ENCODE measurements around the gene CXCR6. TPM values are rescaled to one million over a fixed set of nuclear protein-coding genes. Genes with fewer than 3 reads are reported as not detected.
A peak's percentile ranks its signal among the peaks of the same experiment; 100 is the strongest.
"Not testable (repeated sequence)": the region's sequence is repeated elsewhere in the genome, so short reads cannot be mapped to it uniquely, and the experiment has no call there.

The CXCR6 gene
- total RNA-seq, 1 donor from 2014 or later = not detected

- TF ChIP-seq CTCF (IDR thresholded peaks at IDR 0.05; ENCODE audit: unreplicated experiment) = no peak
- Mint-ChIP-seq H3K4me3 (ENCODE audit: low read depth) (no peak overlapping the region), H3K27ac (no peak overlapping the region), H3K4me1 (ENCODE audit: low read depth) (peaks cover 12% of the 10 kb centered on the region), H3K9me3 (ENCODE audit: low read depth) (no peaks in the 10 kb centered on the region), H3K27me3 (peaks cover 6% of the 10 kb centered on the region), H3K36me3 (ENCODE audit: insufficient read depth) (no peaks in the 10 kb centered on the region)
- no peak for DNase-seq (ENCODE audit: low spot score, unreplicated experiment)
Measured at GRCh38 chr3:45992821-45993221, 49.6 kb downstream of the CXCR6 start.

DNA sequence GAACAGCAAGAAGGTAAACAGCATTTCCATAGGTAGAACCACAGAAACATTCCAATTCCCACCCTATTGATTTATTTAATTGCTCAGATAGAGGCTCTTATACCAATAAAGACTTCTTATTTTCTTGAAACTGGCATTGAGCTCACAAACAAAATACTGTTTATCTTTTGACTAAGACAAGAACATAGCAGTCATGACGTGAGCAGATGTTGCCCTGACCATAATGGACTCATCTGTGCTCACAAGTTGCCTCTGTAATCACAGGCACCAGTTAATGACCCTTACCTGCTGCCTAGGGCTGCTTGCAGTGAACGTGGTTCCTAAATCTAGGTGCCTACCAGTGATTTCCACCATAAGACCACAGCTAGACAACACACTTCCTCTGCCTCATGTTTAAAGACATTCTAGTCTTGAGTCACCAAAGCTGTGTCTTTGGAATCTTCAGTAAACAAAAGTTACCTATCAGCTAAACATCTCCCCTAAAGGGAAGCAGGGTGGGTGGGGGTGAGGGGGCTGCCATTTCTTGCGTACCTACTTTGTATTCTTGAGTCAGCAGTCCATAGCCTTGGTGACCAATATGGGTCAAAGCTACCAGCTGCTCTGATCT lies 50.3 kb downstream of the CXCR6 start:
- no peaks in the 10 kb centered on the region for H3K9me3 Mint-ChIP-seq (ENCODE audit: low read depth)
- TF ChIP-seq CTCF (IDR thresholded peaks at IDR 0.05; ENCODE audit: unreplicated experiment) = no peak
- peak overlapping the region; percentile 33 for H3K27ac Mint-ChIP-seq
- DNase-seq (ENCODE audit: low spot score, unreplicated experiment) = no peak
- no peaks in the 10 kb centered on the region for H3K36me3 Mint-ChIP-seq (ENCODE audit: insufficient read depth)
- peaks cover 6% of the 10 kb centered on the region for H3K4me1 Mint-ChIP-seq (ENCODE audit: low read depth)
- H3K4me3 Mint-ChIP-seq (ENCODE audit: low read depth) = peak overlapping the region; percentile 38
- peaks cover 11% of the 10 kb centered on the region for H3K27me3 Mint-ChIP-seq

DNA sequence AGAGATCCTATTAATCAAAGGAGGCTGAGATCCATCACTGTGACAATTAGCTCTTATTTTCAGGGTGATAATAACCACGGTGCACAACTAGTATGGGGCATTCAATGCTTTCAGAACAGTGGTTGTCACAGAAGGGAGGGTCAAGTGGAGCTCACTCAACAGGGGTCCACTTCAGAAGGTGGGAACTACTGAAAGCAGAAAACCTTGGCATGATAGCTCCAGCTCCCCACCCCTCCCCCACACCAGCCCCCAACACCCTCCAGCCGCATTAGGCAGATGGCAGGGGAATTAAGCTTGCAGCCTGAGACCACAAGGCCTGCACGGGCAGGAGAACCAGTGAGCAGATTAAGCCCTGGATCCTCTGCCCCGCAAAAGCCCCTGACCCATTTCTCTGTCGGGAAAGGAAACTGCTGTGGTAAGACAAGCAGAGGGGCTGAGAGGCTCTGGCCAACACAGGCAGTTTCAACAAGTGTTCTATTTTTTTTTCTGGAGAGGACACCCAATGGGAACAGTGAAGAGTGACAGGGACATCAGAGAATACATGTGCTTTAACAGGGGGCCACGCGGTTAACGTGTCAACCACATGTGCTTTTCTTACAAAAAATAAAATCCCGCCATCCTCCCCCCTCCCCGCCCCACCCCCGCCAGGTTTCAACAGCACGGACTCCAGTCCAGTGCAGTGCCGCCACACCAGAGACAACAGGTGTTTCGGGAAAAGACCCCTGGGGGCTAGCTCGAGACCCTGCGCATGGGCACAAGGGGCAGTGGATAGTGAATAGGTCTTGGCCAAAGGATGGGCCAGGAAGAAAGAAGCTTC lies 51.4 kb downstream of the CXCR6 start:
- peaks cover 18% of the 10 kb centered on the region for H3K27me3 Mint-ChIP-seq
- H3K4me1 Mint-ChIP-seq (ENCODE audit: low read depth) = peaks cover 5% of the 10 kb centered on the region
- peak overlapping the region; percentile 89 for H3K27ac Mint-ChIP-seq
- no peaks in the 10 kb centered on the region for H3K9me3 Mint-ChIP-seq (ENCODE audit: low read depth)
- peak overlapping the region; percentile 88 for H3K4me3 Mint-ChIP-seq (ENCODE audit: low read depth)
- no peak for DNase-seq (ENCODE audit: low spot score, unreplicated experiment)
- no peaks in the 10 kb centered on the region for H3K36me3 Mint-ChIP-seq (ENCODE audit: insufficient read depth)
- no peak for TF ChIP-seq CTCF (IDR thresholded peaks at IDR 0.05; ENCODE audit: unreplicated experiment)

GRCh38 chr3:45995236-45996192 lies 52.2 kb downstream of the CXCR6 start, which contains the start of gene FYCO1:
FYCO1 (minus strand) TSS chr3:45995824; CDS start chr3:45984910, 10,914 bp downstream.
- no peaks in the 10 kb centered on the region for H3K9me3 Mint-ChIP-seq (ENCODE audit: low read depth)

DNA sequence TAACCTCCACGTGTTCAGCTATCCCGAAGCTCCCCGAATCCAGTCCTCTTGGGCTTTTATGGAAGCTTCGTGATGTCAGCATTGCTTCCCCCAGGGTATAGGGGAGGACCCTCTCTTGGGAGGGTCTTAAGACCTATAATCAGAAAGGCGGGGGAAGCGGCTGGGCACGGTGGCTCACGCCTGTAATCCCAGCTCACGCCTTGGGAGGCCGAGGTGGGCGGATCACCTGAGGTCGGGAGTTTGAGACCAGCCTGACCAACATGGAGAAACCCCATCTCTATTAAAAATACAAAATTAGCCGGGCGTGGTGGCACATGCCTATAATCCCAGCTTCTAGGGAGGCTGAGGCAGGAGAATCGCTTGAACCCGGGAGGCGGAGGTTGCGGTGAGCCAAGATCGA lies 54.2 kb downstream of the CXCR6 start:
- peaks cover 19% of the 10 kb centered on the region for H3K27me3 Mint-ChIP-seq

More at GRCh38 chr3:45995236-45996192, 52.2 kb downstream of the CXCR6 start, which contains the start of gene FYCO1:
- Mint-ChIP-seq H3K4me3 (ENCODE audit: low read depth) (peak within 1 kb of the TSS; percentile 88), H3K27ac (peak within 1 kb of the TSS; percentile 95), H3K4me1 (ENCODE audit: low read depth) (peaks cover 5% of the 10 kb centered on the region), H3K36me3 (ENCODE audit: insufficient read depth) (no peaks in the 10 kb centered on the region), H3K27me3 (peaks cover 19% of the 10 kb centered on the region)
- no peak for TF ChIP-seq CTCF (IDR thresholded peaks at IDR 0.05; ENCODE audit: unreplicated experiment)
- DNase-seq (ENCODE audit: low spot score, unreplicated experiment) = peak; percentile 78

More for the DNA sequence above, 54.2 kb downstream of the CXCR6 start:
- not testable (repeated sequence) for H3K4me3 Mint-ChIP-seq (ENCODE audit: low read depth); H3K4me1 Mint-ChIP-seq (ENCODE audit: low read depth); H3K36me3 Mint-ChIP-seq (ENCODE audit: insufficient read depth); H3K27ac Mint-ChIP-seq; H3K9me3 Mint-ChIP-seq (ENCODE audit: low read depth); DNase-seq (ENCODE audit: low spot score, unreplicated experiment)
